ENCODE results near the gene PASK. TPM values are rescaled to one million over a fixed set of nuclear protein-coding genes. Genes with fewer than 3 reads are reported as not detected.

The PASK gene
- total and polyA plus RNA-seq, 2 of the 4 experiments (the other 2 are of a cell fraction) = 4.1 TPM

DNA sequence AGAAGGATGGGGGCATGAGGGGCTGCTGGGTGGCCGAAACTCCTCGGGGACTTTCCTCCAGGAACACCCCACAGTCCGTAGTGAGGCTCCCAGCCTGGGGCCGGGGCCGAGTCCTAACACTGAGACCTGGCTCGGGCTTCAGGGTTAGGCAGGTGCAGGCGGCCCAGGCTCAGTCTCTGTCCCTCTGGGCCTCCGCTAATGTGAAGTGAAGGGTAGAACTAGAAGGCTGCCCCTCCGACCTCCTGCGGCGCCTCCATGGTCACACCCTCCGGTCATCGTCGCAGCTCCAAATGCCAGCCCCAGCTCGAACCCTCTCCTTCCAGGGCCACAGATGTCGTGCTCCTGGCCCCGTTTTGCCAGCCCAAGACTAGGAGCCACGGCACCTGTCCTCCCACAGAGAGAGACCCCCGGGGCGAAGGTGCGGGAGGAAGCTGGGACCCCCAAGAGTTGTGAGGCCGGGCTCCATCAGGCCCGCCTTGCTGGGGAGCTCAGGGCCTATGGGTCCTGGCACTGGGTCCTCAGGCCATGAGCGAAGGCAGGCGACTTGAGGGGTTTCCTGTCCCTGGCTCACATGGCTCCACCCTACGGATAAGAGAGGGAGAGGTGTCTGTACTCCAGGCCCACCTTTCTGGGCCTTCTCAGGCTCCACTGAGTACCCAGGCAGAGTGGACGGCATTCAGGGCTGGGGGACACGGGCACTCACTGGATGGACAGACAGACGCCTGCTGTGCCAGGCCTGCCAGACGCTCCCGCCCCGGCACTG is 40.0 kb upstream of the PASK start:
- no peak for ATAC-seq (ENCODE audit: low read depth)
- no peak for TF ChIP-seq CHD1 (IDR thresholded peaks at IDR 0.05; ENCODE audit: low read depth, low read length)
- no peak for TF ChIP-seq MXI1 (IDR thresholded peaks at IDR 0.05; ENCODE audit: borderline replicate concordance, low read depth, low read length)
- no peak for TF ChIP-seq USF2 (IDR thresholded peaks at IDR 0.05; ENCODE audit: low read depth, low read length)
- TF ChIP-seq NFE2L2 (IDR thresholded peaks at IDR 0.05; ENCODE audit: low read depth, low read length) = no peak
- no peak for TF ChIP-seq BHLHE40 (IDR thresholded peaks at IDR 0.05; ENCODE audit: low read depth, low read length)
- POLR2A ChIA-PET (ENCODE audit: unreplicated experiment) = no interaction called here

More for the DNA sequence above, 40.0 kb upstream of the PASK start:
- BruUV-seq (replicated peaks) = no TSS peak
- no peak overlapping the region for H2BK15ac ChIP-seq (ENCODE audit: low read depth, low read length)
- H3K18ac ChIP-seq (ENCODE audit: low read depth, low read length) = no peak overlapping the region
- H2BK20ac ChIP-seq (ENCODE audit: low read depth, low read length) = no peak overlapping the region
- no peaks in the 10 kb centered on the region for H3K9me3 ChIP-seq (ENCODE audit: control insufficient read depth, insufficient read depth, low read length)
- DNase-seq = no peak
- H2BK120ac ChIP-seq (ENCODE audit: low read depth, low read length) = no peak overlapping the region
- intact Hi-C loops (cut with micrococcal nuclease) (no loop called here), dilution Hi-C loops (cut with HindIII; ENCODE audit: low sequenced_read_pairs, unreplicated experiment) (no loop called here), in situ Hi-C loops (cut with MboI; ENCODE audit: low sequenced_read_pairs) (no loop called here)
- no peak overlapping the region for H3K56ac ChIP-seq (ENCODE audit: extremely low read depth, insufficient read depth, low read length)
- no peak overlapping the region for H3K4me3 ChIP-seq (ENCODE audit: insufficient read depth, low read depth, low read length)
- no peak overlapping the region for H3K27ac ChIP-seq (ENCODE audit: insufficient read depth, low read length)
- peaks cover 9% of the 10 kb centered on the region for H3K27me3 ChIP-seq (ENCODE audit: control insufficient read depth, insufficient read depth, low read length)
- 88% methylated on average over 16 of the region's 32 CpGs; no CpG with 5 or more reads in 1 of the 2 experiments for whole genome bisulfite sequencing, 2 experiments (ENCODE audit: extremely low coverage in 2 of 2, insufficient read length in 1 of 2)
- H4K20me1 ChIP-seq (ENCODE audit: insufficient read depth, low read length) = no peaks in the 10 kb centered on the region; the same call in 1 of the 2 replicates
- H3K4ac ChIP-seq (ENCODE audit: low read depth, low read length) = no peak overlapping the region
- no peaks in the 10 kb centered on the region for H3K79me1 ChIP-seq (ENCODE audit: low read depth in 1 of 2, low read length in 2 of 2)
- no peaks in the 10 kb centered on the region for H3K36me3 ChIP-seq (ENCODE audit: control insufficient read depth, insufficient read depth, low read length)
- H3K9ac ChIP-seq (ENCODE audit: low read depth, low read length) = no peak overlapping the region
- no peak overlapping the region for H3K4me2 ChIP-seq (ENCODE audit: low read depth, low read length)
- H3K9me1 ChIP-seq (ENCODE audit: insufficient read depth, low read length) = no peaks in the 10 kb centered on the region
- H3K14ac ChIP-seq (replicated peaks; ENCODE audit: low read depth, low read length) = no peak overlapping the region
- H3K23ac ChIP-seq (ENCODE audit: low read depth, low read length) = no peak overlapping the region
- no peak overlapping the region for H2AK9ac ChIP-seq (replicated peaks; ENCODE audit: low read depth, low read length, poor library complexity)
- H2BK5ac ChIP-seq (ENCODE audit: low read depth, low read length, poor library complexity, severe bottlenecking) = no peak overlapping the region
- H4K5ac ChIP-seq (ENCODE audit: low read depth, low read length) = no peak overlapping the region
- no peak overlapping the region for H4K8ac ChIP-seq (ENCODE audit: low read depth in 2 of 2, low read length in 2 of 2)
- H2AK5ac ChIP-seq (ENCODE audit: low read depth, low read length) = no peak overlapping the region
- H2AFZ ChIP-seq (replicated peaks; ENCODE audit: low read length, poor library complexity) = no peak overlapping the region
- CTCF ChIA-PET = interaction anchor here (0.7 kb wide), 1 partner anchor 20 kb away, joined by 3 read pairs; no protein-coding TSS in a partner anchor
- no peak overlapping the region for H4K91ac ChIP-seq (ENCODE audit: insufficient read depth, low read depth, low read length)
- H3K4me1 ChIP-seq (ENCODE audit: control insufficient read depth, insufficient read depth, low read length) = no peaks in the 10 kb centered on the region

All from IMR-90 (cell line).